ENCODE results near the gene ARHGEF28.

Gene ARHGEF28

GRCh38 chr5:73716284-73716808 lies 90.3 kb downstream of the ARHGEF28 start:
- DNase-seq (ENCODE audit: low spot score) = no peak
- no peak for TF ChIP-seq CTCF (IDR thresholded peaks at IDR 0.05; ENCODE audit: borderline replicate concordance, control extremely low read depth, extremely low read depth, insufficient read depth, missing control alignments)
- in situ Hi-C loops (cut with MboI; ENCODE audit: low sequenced_read_pairs, unreplicated experiment) = no loop called here

DNA sequence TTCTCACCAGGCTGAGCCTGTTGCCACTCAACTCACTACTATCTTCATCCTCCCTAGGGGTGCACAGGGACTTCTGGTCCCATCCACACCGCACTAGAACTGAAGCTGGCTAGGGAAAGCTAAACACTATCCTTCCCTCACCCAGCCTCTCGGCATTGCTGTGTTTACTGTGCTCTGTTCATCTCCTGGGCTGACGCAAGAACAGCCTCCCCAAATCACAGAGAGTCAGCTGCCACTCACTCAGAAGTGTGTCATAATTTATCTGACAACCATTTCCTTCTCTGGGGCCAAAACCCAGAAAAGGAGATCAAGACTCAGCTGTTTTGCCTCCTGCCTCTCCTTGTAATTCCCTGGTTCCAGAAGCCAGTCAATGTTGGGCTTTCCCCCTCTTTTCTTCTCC lies 92.8 kb downstream of the ARHGEF28 start:
- in situ Hi-C loops (cut with MboI; ENCODE audit: low sequenced_read_pairs, unreplicated experiment) = no loop called here
- no peak for DNase-seq (ENCODE audit: low spot score)
- TF ChIP-seq CTCF (IDR thresholded peaks at IDR 0.05; ENCODE audit: borderline replicate concordance, control extremely low read depth, extremely low read depth, insufficient read depth, missing control alignments) = no peak

DNA sequence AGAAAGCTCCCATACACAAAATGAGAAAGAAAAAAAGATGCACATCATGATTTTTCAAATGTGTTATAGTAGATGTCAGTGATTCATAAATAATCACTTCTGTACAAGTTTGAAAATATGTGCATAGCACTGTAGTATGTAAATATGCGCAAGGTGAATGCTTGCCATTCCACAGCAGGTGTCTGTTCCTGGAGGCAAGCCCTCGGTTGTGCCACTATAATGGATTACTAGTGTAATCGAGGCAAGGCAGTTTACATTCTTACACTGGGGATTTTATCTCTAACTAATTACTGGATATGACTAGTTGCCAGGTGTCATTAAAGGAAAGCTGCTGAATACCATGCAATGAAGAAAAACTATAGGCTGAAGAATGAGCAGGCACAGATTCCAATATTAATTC lies 93.6 kb downstream of the ARHGEF28 start:
- in situ Hi-C loops (cut with MboI; ENCODE audit: low sequenced_read_pairs, unreplicated experiment) = no loop called here
- DNase-seq (ENCODE audit: low spot score) = no peak
- no peak for TF ChIP-seq CTCF (IDR thresholded peaks at IDR 0.05; ENCODE audit: borderline replicate concordance, control extremely low read depth, extremely low read depth, insufficient read depth, missing control alignments)

DNA sequence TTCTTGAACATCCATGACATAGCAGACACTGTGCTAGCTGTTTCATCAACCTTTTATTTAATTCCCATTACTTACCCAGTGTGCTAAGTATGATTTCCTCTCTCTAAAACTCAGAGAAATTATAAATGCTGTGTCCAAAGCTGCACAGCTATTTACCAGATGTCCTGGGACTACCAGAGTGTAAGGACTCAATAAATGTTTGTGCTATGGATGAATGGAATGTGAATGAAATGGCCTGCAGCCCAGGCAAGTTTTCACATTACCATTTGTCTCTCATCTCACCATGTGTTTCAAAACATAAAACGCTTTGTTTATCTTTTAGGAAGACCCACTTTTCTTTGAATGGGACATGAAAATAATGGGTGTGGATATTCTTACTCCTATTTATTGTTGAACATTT lies 96.2 kb downstream of the ARHGEF28 start:
- in situ Hi-C loops (cut with MboI; ENCODE audit: low sequenced_read_pairs, unreplicated experiment) = no loop called here
- TF ChIP-seq CTCF (IDR thresholded peaks at IDR 0.05; ENCODE audit: borderline replicate concordance, control extremely low read depth, extremely low read depth, insufficient read depth, missing control alignments) = no peak
- DNase-seq (ENCODE audit: low spot score) = no peak

DNA sequence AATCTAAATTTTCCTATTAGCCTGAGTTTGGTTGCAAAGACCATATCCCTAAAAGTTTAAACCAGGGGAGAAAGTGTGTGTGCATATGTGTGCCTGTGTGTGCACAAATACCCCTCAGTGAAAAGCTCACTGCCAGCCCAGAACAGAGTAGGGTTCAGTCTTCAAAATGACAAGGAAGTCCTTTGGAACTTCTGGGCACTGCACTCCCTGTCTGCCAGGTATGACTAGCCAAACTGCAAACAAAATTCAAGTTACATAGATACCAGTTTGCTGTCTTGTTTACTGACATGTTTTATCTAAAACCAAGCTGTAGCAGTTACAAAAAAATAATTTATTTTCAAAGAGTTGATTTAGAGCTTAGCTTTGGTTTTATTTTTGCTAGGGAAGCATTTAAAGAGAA lies 100.1 kb downstream of the ARHGEF28 start:
- in situ Hi-C loops (cut with MboI; ENCODE audit: low sequenced_read_pairs, unreplicated experiment) = no loop called here
- DNase-seq (ENCODE audit: low spot score) = no peak
- TF ChIP-seq CTCF (IDR thresholded peaks at IDR 0.05; ENCODE audit: borderline replicate concordance, control extremely low read depth, extremely low read depth, insufficient read depth, missing control alignments) = no peak

DNA sequence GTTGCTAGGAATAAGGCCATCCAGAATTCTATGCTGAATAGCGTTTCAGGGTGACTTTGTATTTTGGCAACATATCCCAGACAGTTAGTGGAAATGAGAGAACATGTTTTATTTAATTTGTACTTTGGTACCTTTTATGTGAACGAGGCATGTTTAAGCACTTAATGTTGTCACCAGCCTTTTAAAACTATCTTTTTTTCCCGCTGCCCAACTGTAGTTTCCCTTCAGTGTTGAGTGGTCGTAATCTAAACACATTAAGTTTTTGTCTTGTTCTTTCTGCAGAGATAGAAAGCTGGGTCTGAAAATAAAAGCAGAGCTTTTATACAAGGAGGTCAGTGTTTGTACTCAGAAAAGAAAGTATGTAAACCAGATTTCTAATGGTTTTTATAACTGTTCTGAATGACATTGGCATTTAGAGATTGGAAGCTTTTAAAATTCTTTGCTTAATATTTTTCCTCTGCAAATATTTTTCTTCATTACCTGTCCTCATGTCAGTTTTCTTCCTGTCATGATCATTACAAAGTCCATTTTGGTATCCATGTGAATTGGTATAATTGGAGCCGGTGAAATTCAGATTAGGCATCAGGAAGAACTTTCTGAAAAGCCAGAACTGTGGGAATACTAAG lies 100.7 kb downstream of the ARHGEF28 start:
- in situ Hi-C loops (cut with MboI; ENCODE audit: low sequenced_read_pairs, unreplicated experiment) = no loop called here
- DNase-seq (ENCODE audit: low spot score) = no peak
- TF ChIP-seq CTCF (IDR thresholded peaks at IDR 0.05; ENCODE audit: borderline replicate concordance, control extremely low read depth, extremely low read depth, insufficient read depth, missing control alignments) = no peak
